HG03342 (cell line): ENCODE data around the gene SLC22A7.

ENCODE experiments used
- ATAC-seq: cut with Tn5 transposase; IDR thresholded peaks from one replicate; pipeline ENCODE4 v1.9.1; 2021; ENCODE audit warnings: mild to moderate bottlenecking, moderate library complexity; ENCODE audit not compliant: unreplicated experiment

The SLC22A7 gene

GRCh38 chr6:43265564-43265963, 32.5 kb upstream of the SLC22A7 start:
- ATAC-seq: no peak

- ATAC-seq: no peak
Measured at GRCh38 chr6:43267619-43268354, 30.3 kb upstream of the SLC22A7 start.

GRCh38 chr6:43268355-43268700, 29.7 kb upstream of the SLC22A7 start:
- no peak for ATAC-seq

GRCh38 chr6:43268782-43269272, 29.2 kb upstream of the SLC22A7 start:
- ATAC-seq: no peak

- ATAC-seq: no peak
Measured at GRCh38 chr6:43269273-43270007, 28.6 kb upstream of the SLC22A7 start.

GRCh38 chr6:43271103-43271815, 26.8 kb upstream of the SLC22A7 start:
- no peak for ATAC-seq

GRCh38 chr6:43271944-43272343, 26.1 kb upstream of the SLC22A7 start:
- no peak for ATAC-seq

GRCh38 chr6:43273707-43274106, 24.4 kb upstream of the SLC22A7 start:
- no peak for ATAC-seq

GRCh38 chr6:43274127-43274915, 23.7 kb upstream of the SLC22A7 start:
- no peak for ATAC-seq

- no peak for ATAC-seq
Measured at GRCh38 chr6:43274916-43275597, 23.0 kb upstream of the SLC22A7 start.

- ATAC-seq: no peak
Measured at GRCh38 chr6:43275801-43276576, 22.1 kb upstream of the SLC22A7 start.

- no peak for ATAC-seq
Measured at GRCh38 chr6:43276577-43277305, 21.3 kb upstream of the SLC22A7 start.

- ATAC-seq: no peak
Measured at GRCh38 chr6:43277306-43277642, 20.8 kb upstream of the SLC22A7 start.

- ATAC-seq: no peak
Measured at GRCh38 chr6:43277643-43278523, 20.2 kb upstream of the SLC22A7 start.

GRCh38 chr6:43278524-43279078, 19.5 kb upstream of the SLC22A7 start:
- no peak for ATAC-seq

- no peak for ATAC-seq
Measured at GRCh38 chr6:43280234-43280633, 17.8 kb upstream of the SLC22A7 start.

GRCh38 chr6:43282060-43282459, 16.0 kb upstream of the SLC22A7 start:
- ATAC-seq: no peak
